Measurements from ENCODE around the gene ANKRD13B. TPM values are rescaled to one million over a fixed set of nuclear protein-coding genes. Genes with fewer than 3 reads are reported as not detected.
"Not testable (repeated sequence)": the region's sequence is repeated elsewhere in the genome, so short reads cannot be mapped to it uniquely, and the experiment has no call there.

ANKRD13B gene
- total RNA-seq (2014; rRNA removed; shearing (Covaris generic)): 14.2 and 17.9 TPM in 2 replicates
- polyA plus RNA-seq (2015; cell fraction: cytosol; rRNA removed): 8.9 and 9.9 TPM in 2 replicates
- 40.1 and 44.1 TPM in 2 replicates for polyA plus RNA-seq (2015; cell fraction: nucleus; rRNA removed)

DNA sequence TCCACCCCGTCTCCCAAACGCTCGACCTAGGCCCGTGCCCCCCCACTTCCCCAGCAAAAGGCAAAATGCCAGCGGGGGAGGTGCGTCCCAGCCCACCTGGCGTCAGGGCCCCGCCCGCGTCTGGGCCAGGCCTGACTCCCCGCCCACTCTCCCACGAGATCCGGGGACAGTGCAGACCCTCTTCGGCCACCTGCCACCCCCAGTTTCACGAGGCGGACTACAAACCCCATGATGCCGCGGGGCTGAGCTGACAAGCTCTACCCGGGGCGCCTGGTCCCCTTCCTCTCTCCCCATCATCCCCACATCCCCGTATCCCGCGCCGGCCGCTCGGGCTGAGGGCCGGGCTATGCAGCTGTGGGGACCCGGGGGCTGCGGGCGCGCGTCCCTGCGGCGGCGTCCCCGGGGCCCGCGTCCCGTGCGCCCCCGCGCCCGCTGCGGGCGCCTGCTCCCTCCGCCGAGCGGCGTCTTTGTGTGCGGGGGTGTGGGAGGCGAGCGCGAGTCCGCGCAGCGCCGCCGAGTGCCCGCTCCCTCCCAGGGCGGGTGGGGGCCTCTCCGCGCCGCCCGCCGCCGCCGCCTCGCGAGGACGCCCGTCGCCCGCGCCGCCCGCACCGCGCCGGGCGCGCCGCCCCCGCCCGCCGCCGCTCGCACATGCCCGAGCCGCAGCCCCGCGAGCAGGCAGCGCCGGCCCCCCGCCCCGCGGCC, at the start of gene ANKRD13B:
TSS of gene ANKRD13B (plus strand) at position 283 of the 702 bp plus-strand sequence. CDS start 490 bp downstream, outside the sequence.
- DNase-seq (ENCODE audit: low read depth): peak; percentile 35

- DNase-seq (ENCODE audit: low read depth): no peak
These were observed 48.9 kb upstream of the ANKRD13B start for GRCh38 chr17:29544066-29544465.

- no peak for DNase-seq (ENCODE audit: low read depth)
These were observed 46.8 kb upstream of the ANKRD13B start for GRCh38 chr17:29546085-29546484.

- DNase-seq (ENCODE audit: low read depth): no peak
These were observed 46.1 kb upstream of the ANKRD13B start for GRCh38 chr17:29546830-29547229.

DNA sequence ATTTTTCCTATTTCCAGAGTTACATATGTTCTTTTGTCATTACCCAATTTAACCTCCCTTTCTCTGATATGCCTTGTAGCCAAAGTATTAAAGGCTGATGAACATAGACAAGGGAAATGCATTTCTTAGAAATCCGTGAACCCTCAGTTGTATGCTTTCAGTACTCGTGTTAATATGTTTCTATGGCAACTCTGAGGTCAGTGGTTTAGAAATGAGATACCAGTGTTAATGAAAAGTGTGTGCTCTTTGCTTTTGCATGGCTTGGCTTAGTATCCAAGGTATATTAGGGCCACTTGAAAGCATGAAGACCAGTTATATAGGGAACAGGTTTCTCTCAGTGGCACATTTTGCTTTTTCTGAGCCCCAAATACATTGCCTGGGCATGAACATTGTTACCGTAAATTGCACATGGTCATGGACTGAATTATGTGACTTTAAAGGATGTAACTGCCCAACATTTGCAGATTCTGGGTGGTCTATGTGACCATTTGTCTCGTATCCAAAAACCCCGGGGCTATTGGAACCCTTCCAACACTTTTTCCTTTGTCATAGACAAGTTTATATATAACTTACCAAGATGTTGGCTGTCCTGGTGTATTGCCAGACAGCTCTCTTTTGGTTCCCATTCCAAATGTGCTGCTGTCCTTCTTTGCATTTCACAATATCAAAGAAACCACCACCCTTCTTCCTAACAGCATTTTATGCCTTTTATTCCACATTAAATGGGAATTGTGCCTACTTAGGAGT, 43.6 kb upstream of the ANKRD13B start:
- DNase-seq (ENCODE audit: low read depth): no peak

DNA sequence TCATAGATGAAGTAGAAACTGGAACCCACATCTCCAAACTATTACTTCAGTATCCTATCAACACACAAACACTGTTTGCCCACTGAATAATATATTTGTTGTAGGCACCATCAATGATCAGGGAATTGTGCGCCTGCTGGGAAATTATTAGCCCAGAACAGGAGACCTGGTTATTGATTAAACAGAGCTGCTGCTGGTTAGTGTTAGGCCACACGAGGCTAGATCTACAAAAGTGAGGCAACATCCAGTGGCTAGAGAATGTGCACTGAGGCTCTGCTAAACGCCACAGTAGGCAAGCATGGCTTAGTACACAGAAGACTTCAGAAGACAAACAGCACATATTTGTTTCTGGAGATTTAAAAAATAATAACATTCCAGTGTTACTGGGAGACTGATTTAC, 37.1 kb upstream of the ANKRD13B start:
- DNase-seq (ENCODE audit: low read depth): no peak

DNA sequence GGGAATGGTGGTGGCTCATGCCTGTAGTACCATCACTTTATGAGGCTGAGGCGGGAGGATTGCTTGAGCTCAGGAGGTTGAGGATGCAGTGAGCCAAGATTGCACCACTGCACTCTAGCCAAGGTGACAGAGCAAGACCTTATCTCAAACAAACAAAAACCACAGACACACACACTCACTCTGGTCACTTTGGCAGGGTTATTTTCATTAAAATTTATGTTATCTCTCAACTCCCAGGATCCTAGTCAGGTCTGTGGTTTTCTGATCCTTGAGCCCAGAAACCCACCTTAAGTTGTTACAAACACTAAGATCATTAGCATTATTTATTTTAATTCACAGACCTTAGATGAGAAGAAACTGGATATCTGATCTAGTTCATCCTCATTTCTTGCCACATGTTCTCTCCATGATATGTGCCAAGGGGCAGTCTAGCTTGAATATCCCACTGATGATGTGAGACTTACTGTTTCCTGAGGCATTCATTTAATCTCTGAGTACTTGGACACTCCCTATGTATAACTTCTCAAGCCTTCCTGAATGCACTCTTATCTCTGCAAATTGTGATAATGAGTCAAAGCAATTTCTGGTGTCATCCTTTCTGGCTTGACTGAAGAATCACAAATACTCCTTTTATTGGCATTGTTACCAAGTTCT, 35.7 kb upstream of the ANKRD13B start:
- DNase-seq (ENCODE audit: low read depth): no peak

GRCh38 chr17:29557739-29558116, 35.2 kb upstream of the ANKRD13B start:
- no peak for DNase-seq (ENCODE audit: low read depth)

DNA sequence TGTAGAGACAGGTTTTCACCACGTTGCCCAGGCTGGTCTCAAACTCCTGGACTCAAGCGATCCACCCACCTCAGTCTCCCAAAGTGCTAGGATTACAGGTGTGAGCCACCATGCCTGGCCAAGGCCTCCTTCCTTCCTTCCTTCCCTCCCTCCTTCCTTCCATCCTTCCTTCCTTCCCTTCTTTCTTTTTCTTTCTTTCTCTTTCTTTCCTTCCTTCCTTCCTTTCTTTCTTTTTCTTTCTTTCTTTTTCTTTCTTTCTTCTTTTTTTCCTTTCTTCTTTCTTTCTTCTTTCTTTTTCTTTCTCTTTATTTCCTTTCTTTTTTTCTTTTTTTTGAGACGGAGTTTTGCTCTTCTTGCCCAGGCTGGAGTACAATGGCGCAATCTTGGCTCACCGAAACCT, 34.8 kb upstream of the ANKRD13B start:
- DNase-seq (ENCODE audit: low read depth): not testable (repeated sequence)

DNA sequence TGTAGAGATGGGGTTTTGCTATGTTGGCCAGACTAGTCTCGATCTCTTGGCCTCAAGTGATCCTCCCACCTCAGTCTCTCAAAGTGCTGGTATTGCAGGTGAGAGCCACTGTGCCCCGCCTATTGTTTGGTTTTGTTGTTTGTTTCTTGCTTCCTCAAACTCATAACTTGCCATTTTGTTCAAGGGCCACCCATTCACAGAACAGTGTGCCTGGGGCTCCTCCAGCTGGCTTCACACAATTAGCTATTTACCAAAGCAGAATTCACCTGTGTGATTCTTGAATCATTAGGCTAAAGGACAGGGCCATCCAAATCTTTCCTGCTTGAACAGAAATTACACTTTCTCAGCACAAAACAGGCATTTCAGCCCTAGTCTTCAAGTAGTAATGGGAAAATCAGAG, 33.3 kb upstream of the ANKRD13B start:
- DNase-seq (ENCODE audit: low read depth): no peak

DNA sequence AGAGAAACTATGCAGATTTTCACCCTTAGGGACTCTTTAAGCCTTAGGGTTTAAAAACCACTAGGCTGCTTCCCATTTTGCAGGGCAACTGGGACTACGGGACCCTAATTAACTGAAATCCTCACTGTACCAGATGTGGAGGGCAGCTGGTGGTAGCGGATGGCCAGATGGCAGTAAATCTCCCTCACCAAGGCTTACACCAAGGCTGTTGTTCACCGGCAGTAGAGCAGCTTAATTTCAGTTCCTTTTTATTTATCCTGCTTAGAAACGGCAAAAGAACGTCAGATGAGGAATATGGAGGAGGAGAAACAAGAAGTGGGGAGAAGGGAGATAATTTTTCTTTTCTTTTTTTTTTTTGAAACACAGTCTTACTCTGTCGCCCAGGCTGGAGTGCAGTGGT, 32.6 kb upstream of the ANKRD13B start:
- no peak for DNase-seq (ENCODE audit: low read depth)

DNA sequence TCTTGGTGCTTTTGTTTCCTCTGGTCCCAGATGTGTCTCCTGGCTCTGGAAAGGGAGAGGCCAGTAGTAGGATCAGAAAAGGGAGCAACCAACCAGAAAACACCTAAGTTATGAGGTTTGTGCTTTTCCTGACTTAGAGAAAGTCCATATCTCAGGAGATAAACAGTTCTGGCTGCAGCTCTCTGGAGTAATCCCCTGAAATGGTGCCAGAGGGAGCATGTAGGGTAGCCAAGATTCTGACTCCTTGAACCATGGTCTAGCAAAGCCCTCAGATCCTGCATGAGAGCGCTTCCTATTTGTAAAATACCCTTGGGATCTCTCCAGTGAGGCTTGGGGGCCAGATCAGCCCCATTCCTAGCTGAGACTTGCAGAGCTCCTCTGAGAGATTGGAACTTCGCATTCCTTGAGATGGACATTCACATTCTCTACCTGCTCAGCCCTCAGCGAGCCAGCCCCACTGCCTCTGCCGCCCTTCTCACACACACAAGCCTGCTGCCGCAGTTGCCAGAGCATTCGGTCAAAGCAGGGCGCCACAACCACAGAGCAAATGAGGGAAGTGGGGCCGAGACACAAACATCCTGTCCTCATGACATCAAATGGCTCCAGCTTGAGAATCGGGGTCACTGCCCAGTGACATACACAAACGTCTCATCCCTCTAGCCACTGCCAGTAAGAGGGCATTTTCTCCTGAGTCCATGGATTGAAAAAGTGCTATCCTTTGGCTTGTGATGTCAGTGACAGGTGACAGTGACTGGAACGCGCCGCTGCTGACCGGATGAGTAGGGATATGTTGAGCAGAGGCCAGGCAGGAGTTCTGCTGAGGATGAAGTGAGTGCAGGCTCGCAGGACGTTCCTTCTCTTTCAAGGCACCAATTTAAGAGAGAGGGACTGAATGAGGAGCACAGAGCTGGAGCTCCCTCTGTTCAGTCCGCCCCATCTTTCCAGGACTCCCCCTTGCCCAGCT, 31.1 kb upstream of the ANKRD13B start:
- DNase-seq (ENCODE audit: low read depth): no peak

DNA sequence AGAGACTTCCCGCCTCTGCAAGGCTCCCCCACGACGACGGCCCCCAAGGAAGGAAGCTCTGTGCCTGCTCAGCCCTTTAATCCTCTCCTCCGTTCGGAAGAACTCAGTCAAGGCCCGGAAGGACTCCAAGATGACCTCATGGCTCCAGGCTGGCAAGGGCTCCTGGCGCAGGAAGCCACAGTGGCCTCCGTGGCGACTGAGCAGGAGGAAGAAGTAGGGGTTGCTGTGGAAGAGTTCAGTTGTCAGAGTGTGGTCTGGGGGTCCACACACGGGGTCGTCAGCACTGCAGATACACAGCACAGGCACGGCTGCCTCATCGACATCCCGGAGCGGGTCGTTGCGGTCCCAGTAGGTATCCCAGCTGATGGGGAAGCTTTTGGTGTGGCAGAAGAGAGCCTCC, 30.3 kb upstream of the ANKRD13B start:
- no peak for DNase-seq (ENCODE audit: low read depth)

GRCh38 chr17:29563816-29564215, 29.1 kb upstream of the ANKRD13B start:
- no peak for DNase-seq (ENCODE audit: low read depth)

GRCh38 chr17:29565643-29566472, 27.1 kb upstream of the ANKRD13B start:
- no peak for DNase-seq (ENCODE audit: low read depth)

GRCh38 chr17:29566473-29567303, 26.2 kb upstream of the ANKRD13B start, which contains the start of gene ABHD15:
Gene ABHD15, minus strand, starts transcription at chr17:29567037. Its CDS starts 71 bp downstream, at chr17:29566966.
- peak; percentile 41 for DNase-seq (ENCODE audit: low read depth)

GRCh38 chr17:29567304-29567553, 25.7 kb upstream of the ANKRD13B start:
- no peak for DNase-seq (ENCODE audit: low read depth)

DNA sequence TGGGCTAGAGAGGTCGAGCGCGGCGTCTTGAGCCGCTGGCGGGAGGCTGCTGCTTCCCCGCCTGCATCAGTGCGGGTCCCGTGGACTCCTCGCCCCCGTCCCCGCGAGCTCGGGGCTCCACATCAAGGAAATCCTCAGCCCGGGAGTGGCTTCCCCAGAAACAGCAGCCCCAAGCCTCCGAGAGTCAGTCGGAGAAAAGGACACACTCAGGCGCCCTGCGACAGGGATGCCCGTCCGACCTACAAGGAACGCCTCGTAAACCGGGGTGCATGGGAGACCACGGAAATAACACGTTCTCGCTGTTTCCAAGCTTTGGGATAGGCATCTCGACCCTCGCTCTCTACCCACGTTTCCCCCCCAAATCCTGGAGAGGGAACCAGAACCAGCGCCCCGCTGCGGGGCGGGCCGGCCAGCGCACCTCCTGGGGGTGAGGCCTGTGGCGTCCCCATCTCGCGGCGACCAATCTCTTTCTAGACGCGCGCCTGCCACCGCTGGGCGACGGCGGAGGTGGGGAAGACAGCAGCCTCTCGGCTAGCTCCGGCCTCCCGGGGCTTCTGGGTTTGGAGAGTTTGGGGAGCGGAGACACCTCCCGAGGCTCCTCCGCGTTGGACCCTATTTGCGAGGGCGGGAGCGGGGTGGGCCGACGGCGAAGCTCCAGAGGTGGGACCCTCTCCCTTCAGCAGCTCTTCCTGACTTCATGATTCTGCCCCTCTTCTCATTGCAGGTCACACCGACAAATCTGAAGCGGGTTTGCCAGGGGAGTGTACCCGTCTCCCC, 25.2 kb upstream of the ANKRD13B start:
- peak; percentile 64 for DNase-seq (ENCODE audit: low read depth)

All from HT1080 (cell line).